Subcutaneous adipose tissue (tissue), 4 donors: ENCODE measurements around the gene ZNF735. TPM values are rescaled to one million over a fixed set of nuclear protein-coding genes. Genes with fewer than 3 reads are reported as not detected.

Experiments used
- CTCF ChIP-seq: fragments of 450-650 bp; IDR thresholded peaks from one replicate; pipeline ENCODE4 v1.5.1; 2016; ENCODE audit warnings: low read depth, mild to moderate bottlenecking, control low read depth, antibody characterized with exemption, moderate library complexity
- total RNA-seq, 4 donors: library from RNA; depleted of rRNA; stranded (reverse); fragments of >200 nt; gene quantifications; one replicate each; pipeline ENCODE4 v1.1.0, GENCODE V29; 2016

The ZNF735 gene
- not detected for total RNA-seq

GRCh38 chr7:64206903-64207302 is at the start of gene ZNF735:
Gene ZNF735, plus strand, starts transcription at chr7:64207203. Its CDS starts 0 bp downstream, at chr7:64207203.
- TF ChIP-seq CTCF: no peak

- TF ChIP-seq CTCF: no peak
These were observed 32.7 kb upstream of the ZNF735 start for GRCh38 chr7:64174328-64174727.

GRCh38 chr7:64174941-64175340 is 32.1 kb upstream of the ZNF735 start:
- TF ChIP-seq CTCF: no peak

DNA sequence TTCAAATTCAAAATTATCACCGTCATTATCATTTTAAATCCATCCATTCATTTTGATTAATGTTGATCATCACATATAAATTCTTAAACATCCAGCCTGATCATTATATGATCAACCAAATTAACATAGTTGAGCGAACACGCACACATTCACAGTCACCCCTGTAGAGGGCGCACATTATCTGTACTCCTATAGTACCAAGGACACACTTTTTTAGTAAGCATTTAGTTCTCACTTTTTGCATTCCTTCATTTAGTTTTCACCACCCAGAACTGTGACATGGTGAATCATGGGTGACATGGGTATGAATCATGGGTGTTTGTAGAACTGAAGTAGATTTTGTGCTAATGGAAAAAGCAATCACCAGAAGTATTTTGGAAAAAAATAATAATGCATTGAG is 26.0 kb upstream of the ZNF735 start:
- TF ChIP-seq CTCF: no peak

DNA sequence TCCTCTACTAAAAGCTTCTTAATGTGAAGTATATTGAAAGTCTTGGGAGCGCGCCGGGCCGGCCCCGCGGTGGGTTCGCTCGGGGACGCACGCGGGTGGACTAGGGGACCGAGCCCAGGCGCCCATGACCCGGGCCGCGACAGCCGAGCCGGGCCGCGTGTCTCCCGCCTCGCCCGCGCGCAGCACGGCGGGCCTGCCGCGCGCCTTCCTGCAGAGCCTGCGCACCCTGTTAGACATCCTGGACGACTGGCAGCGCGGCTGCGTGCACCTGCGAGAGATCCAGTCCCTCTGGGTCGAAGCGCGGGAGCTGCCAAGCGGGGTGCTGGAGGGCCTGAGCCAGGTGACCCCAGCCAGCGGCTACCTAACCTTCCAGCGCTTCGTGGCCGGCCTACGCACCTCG is 25.4 kb upstream of the ZNF735 start:
- no peak for TF ChIP-seq CTCF

DNA sequence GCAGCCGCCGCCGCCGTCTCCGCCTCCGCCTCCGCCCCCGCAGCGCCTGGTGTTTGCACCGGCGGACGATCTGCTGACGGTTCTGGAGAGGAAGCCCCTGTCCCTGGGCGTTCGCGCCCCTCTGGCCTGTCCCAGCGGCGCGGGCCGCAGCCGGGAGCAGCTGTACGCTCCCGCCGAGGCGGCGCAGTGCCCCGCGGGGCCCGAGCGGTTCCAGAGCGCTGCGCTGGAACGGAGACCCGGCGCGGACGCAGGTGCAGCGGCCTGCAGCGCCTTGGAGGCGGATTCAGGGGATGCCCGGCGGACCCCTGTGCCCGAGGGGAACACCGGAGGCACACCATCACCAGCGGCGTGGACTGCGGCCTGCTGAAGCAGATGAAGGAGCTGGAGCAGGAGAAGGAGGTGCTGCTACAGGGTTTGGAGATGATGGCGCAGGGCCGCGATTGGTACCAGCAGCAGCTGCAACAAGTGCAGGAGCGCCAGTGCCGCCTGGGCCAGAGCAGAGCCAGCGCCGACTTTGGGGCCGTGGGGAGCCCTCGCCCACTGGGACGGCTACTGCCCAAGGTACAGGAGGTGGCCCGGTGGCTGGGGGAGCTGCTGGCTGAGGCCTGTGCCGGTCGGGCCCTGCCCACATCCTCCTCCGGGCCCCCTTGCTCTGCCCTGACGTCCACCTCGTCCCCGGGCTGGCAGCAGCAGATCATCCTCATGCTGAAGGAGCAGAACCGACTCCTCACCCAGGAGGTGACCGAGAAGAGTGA is 24.8 kb upstream of the ZNF735 start:
- no peak for TF ChIP-seq CTCF

GRCh38 chr7:64183126-64183742 is 23.8 kb upstream of the ZNF735 start:
- TF ChIP-seq CTCF: no peak
